Stimulated activated CD4-positive, alpha-beta T cell treated with anti-CD3 and anti-CD28 coated beads, Interleukin-1b, Interleukin-23, amount 100 ng/mL, for 1 hour (primary cell): Measurements from ENCODE around the gene RNF19B.
"Not testable (repeated sequence)": the region's sequence is repeated elsewhere in the genome, so short reads cannot be mapped to it uniquely, and the experiment has no call there.

Experiments used
- DNase-seq, 2 donors: peaks; one replicate each; pipeline ENCODE4 v3.0.0-alpha.2; 2020; ENCODE audit warnings: low read depth in 2 of 2

The RNF19B gene

GRCh38 chr1:32964461-32965250, at the start of gene RNF19B:
RNF19B (minus strand) TSS chr1:32964809; CDS start chr1:32964685, 124 bp downstream.
- peak; percentile 89 to 91 for DNase-seq

- DNase-seq, result no peak
Measured at GRCh38 chr1:33013791-33014190, 49.2 kb upstream of the RNF19B start.

GRCh38 chr1:33012165-33012564, 47.6 kb upstream of the RNF19B start:
- no peak for DNase-seq

GRCh38 chr1:33010932-33011731, 46.5 kb upstream of the RNF19B start:
- DNase-seq, result no peak

GRCh38 chr1:33009561-33009960, 45.0 kb upstream of the RNF19B start:
- no peak for DNase-seq

- DNase-seq, result no peak
Measured at GRCh38 chr1:33008051-33008914, 43.7 kb upstream of the RNF19B start.

GRCh38 chr1:33007190-33008050, 42.8 kb upstream of the RNF19B start:
- DNase-seq, result no peak

GRCh38 chr1:33005838-33006421, 41.3 kb upstream of the RNF19B start:
- DNase-seq, result no peak

- DNase-seq, result no peak
Measured at GRCh38 chr1:33005117-33005837, 40.7 kb upstream of the RNF19B start.

GRCh38 chr1:33004613-33005012, 40.0 kb upstream of the RNF19B start:
- DNase-seq, result no peak

GRCh38 chr1:33003657-33004056, 39.0 kb upstream of the RNF19B start:
- no peak for DNase-seq

- no peak for DNase-seq
Measured at GRCh38 chr1:33002006-33002405, 37.4 kb upstream of the RNF19B start.

- DNase-seq, result no peak
Measured at GRCh38 chr1:33001282-33001681, 36.7 kb upstream of the RNF19B start.

GRCh38 chr1:33000427-33001026, 35.9 kb upstream of the RNF19B start:
- no peak for DNase-seq

- no peak for DNase-seq
Measured at GRCh38 chr1:32998997-32999396, 34.4 kb upstream of the RNF19B start.

GRCh38 chr1:32998064-32998463, 33.5 kb upstream of the RNF19B start:
- no peak for DNase-seq

GRCh38 chr1:32997381-32997891, 32.8 kb upstream of the RNF19B start:
- no peak for DNase-seq

- DNase-seq, result not testable (repeated sequence)
Measured at GRCh38 chr1:32993324-32993636, 28.7 kb upstream of the RNF19B start.

GRCh38 chr1:32992489-32993323, 28.1 kb upstream of the RNF19B start:
- no peak for DNase-seq
